ENCODE data around the gene RAC2.

RAC2 gene

DNA sequence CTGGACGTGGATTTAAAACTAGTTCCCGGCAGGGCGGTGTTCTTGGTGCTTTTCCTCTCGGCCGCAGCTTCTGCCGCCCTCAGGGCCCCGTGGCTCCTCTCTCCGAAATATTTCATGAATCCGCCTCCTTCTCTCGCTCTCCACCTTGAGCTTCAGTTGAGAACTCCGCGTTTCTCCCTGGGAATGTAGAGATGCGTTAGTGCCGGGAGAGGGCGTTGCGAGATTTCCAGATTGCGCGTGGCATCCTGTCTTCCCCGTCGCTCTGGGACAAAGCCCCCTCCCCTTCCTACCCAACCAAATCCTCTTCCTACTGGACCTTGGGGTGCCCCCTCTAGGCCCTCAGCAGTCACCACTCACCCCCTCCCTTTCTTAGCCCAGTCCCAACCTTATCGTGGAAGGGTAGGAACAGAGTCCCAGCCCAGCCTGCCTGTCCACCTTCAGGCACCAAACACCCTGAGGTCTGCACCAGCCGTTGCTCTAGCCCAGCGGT is 15.5 kb upstream of the RAC2 start:
- H3K27ac ChIP-seq (ENCODE audit: low read length) = no peak overlapping the region
- peak overlapping the region; percentile 70 for H3K4me3 ChIP-seq (ENCODE audit: low read length)
- H3K79me2 ChIP-seq (ENCODE audit: low read length) = no peaks in the 10 kb centered on the region
- TF ChIP-seq, protein P1, sequence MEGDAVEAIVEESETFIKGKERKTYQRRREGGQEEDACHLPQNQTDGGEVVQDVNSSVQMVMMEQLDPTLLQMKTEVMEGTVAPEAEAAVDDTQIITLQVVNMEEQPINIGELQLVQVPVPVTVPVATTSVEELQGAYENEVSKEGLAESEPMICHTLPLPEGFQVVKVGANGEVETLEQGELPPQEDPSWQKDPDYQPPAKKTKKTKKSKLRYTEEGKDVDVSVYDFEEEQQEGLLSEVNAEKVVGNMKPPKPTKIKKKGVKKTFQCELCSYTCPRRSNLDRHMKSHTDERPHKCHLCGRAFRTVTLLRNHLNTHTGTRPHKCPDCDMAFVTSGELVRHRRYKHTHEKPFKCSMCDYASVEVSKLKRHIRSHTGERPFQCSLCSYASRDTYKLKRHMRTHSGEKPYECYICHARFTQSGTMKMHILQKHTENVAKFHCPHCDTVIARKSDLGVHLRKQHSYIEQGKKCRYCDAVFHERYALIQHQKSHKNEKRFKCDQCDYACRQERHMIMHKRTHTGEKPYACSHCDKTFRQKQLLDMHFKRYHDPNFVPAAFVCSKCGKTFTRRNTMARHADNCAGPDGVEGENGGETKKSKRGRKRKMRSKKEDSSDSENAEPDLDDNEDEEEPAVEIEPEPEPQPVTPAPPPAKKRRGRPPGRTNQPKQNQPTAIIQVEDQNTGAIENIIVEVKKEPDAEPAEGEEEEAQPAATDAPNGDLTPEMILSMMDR (IDR thresholded peaks at IDR 0.05; ENCODE audit: low read depth, low read length) = peak; percentile 89
- no peak for TF ChIP-seq EZH2phosphoT487 (IDR thresholded peaks at IDR 0.05; ENCODE audit: low read depth)
- peak overlapping the region; percentile 76 for H2AFZ ChIP-seq (ENCODE audit: low read depth, low read length)
- H4K20me1 ChIP-seq (ENCODE audit: insufficient read depth, low read length) = no peaks in the 10 kb centered on the region
- H3K36me3 ChIP-seq (replicated peaks; ENCODE audit: low read depth, low read length) = peaks cover 10% of the 10 kb centered on the region
- H3K4me2 ChIP-seq (ENCODE audit: low read length) = peak overlapping the region; percentile 91
- H3K4me1 ChIP-seq (ENCODE audit: low read length) = peaks cover 52% of the 10 kb centered on the region
- peak overlapping the region; percentile 59 for H3K9ac ChIP-seq (ENCODE audit: low read length)
- no peaks in the 10 kb centered on the region for H3K27me3 ChIP-seq (ENCODE audit: low read depth, low read length)
- H3K9me3 ChIP-seq (ENCODE audit: insufficient read depth, low read length) = peaks cover 11% of the 10 kb centered on the region

DNA sequence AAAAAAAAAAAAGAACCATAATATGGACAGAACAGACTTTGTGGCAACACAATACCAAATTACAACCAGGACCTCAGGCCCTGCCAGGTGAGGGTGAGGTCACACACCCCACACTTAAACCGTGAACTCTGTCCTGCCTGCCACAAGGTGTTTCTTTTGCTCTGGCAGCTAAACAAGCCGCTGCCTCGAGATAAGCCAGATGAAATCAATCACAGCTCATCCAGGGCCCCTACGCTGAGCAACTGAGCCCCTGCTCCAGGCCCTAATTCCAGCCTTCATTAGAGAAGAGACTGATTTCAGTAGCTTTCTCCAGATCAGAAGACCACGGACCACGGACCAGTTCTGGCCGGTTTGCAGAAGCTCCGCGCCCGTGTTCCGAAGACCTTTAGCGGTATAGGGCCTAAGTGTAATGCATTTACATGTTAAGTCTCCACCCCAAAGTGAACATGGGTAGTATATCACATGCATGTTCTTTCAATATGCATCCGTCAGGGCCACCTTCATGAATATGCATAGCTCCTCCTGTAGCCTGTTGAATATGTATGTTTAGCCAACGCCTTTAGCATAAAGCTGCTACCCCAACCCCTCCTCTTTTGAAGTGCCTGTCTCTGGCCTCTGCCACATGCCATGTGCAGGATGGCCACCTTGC is 14.8 kb upstream of the RAC2 start:
- Histone ChIP-seq H3K27me3 (ENCODE audit: low read depth, low read length) (no peaks in the 10 kb centered on the region), H3K4me2 (ENCODE audit: low read length) (peak overlapping the region; percentile 91), H3K4me1 (ENCODE audit: low read length) (peaks cover 52% of the 10 kb centered on the region), H3K79me2 (ENCODE audit: low read length) (no peaks in the 10 kb centered on the region), H3K36me3 (replicated peaks; ENCODE audit: low read depth, low read length) (peaks cover 3% of the 10 kb centered on the region), H3K9ac (ENCODE audit: low read length) (peak overlapping the region; percentile 59), H4K20me1 (ENCODE audit: insufficient read depth, low read length) (no peaks in the 10 kb centered on the region), H3K9me3 (ENCODE audit: insufficient read depth, low read length) (peaks cover 4% of the 10 kb centered on the region), H2AFZ (ENCODE audit: low read depth, low read length) (peak overlapping the region; percentile 76; the same call in 1 of the 2 replicates), H3K27ac (ENCODE audit: low read length) (no peak overlapping the region), H3K4me3 (ENCODE audit: low read length) (peak overlapping the region; percentile 70)
- TF ChIP-seq, protein P1 (IDR thresholded peaks at IDR 0.05; ENCODE audit: low read depth, low read length) = no peak
- TF ChIP-seq EZH2phosphoT487 (IDR thresholded peaks at IDR 0.05; ENCODE audit: low read depth) = no peak

DNA sequence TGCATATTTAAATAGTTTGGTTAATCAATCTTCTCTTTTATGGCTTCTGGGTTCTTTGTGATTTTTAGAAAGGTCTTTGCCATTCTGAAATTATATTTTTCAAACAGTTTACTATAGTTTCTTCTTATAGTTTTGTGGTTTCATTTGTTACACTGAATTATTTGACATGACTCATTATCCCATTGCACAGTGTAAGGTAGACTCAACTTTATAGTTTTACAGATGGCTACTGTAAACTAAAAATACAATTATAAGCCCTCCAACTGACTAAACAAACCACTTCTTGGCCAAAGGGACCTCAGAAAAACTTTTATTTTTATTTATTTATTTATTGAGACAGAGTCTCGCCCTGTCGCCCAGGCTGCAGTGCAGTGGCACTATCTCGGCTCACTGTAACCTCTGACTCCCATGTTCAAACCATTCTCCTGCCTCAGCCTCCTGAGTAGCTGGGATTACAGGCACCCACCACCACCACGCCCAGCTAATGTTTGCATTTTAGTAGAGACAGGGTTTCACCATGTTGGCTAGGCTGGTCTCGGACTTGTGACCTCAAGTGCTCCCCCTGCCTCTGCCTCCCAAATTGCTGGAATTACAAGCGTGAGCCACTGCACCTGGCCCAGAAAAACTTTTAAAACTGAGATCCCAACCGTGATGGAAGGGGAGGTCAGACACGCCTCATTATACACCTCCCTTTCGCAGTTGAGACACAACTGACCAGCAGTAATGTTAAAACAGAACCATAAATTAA is 14.1 kb upstream of the RAC2 start:
- peaks cover 55% of the 10 kb centered on the region for H3K4me1 ChIP-seq (ENCODE audit: low read length)
- no peaks in the 10 kb centered on the region for H3K27me3 ChIP-seq (ENCODE audit: low read depth, low read length)
- no peak overlapping the region for H3K27ac ChIP-seq (ENCODE audit: low read length)
- H3K4me2 ChIP-seq (ENCODE audit: low read length) = no peak overlapping the region
- no peak overlapping the region for H3K9ac ChIP-seq (ENCODE audit: low read length)
- no peak overlapping the region for H2AFZ ChIP-seq (ENCODE audit: low read depth, low read length)
- no peaks in the 10 kb centered on the region for H3K36me3 ChIP-seq (replicated peaks; ENCODE audit: low read depth, low read length)
- no peaks in the 10 kb centered on the region for H4K20me1 ChIP-seq (ENCODE audit: insufficient read depth, low read length)
- no peaks in the 10 kb centered on the region for H3K79me2 ChIP-seq (ENCODE audit: low read length)
- TF ChIP-seq, protein P1 (IDR thresholded peaks at IDR 0.05; ENCODE audit: low read depth, low read length) = no peak
- TF ChIP-seq EZH2phosphoT487 (IDR thresholded peaks at IDR 0.05; ENCODE audit: low read depth) = no peak
- H3K9me3 ChIP-seq (ENCODE audit: insufficient read depth, low read length) = no peaks in the 10 kb centered on the region
- H3K4me3 ChIP-seq (ENCODE audit: low read length) = no peak overlapping the region

DNA sequence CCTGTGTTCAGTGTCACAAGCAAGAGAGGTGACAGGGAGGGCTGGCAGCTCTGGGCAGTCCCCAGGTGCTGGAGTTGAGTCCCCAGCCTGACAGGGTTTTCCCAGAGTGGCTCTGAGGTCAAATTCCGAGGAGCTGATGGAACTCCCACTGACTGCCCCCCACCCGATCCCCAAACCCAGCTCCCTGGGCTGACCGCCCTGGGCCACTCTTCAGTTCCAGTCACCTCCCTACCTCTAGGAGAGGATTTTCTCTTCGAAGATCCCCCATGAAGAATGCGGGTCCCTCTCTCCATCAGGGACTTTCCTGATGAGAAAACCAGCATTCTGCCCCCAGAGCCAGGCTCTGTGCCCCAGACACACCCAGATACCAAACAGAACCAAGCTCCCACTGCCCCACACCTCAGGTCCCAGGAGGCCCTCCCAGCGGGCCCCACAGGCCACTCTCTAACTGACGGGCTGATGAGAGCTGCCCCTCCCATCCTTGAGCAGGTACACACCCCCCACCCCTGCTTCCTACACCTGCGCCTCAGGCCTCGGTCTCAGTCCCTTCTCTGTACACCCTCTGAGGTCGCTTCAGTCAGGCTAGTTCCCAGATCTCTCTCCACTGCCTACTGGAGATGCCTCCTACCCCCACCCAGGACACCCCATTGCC is 12.1 kb upstream of the RAC2 start:
- H2AFZ ChIP-seq (ENCODE audit: low read depth, low read length) = peak overlapping the region; percentile 33; the same call in 1 of the 2 replicates
- H3K27ac ChIP-seq (ENCODE audit: low read length) = no peak overlapping the region
- peak overlapping the region; percentile 9; the same call in 1 of the 2 replicates for H3K9ac ChIP-seq (ENCODE audit: low read length)

More for the DNA sequence above, 12.1 kb upstream of the RAC2 start:
- Histone ChIP-seq H3K27me3 (ENCODE audit: low read depth, low read length) (no peaks in the 10 kb centered on the region), H3K36me3 (replicated peaks; ENCODE audit: low read depth, low read length) (no peaks in the 10 kb centered on the region), H3K4me2 (ENCODE audit: low read length) (peak overlapping the region; percentile 40), H4K20me1 (ENCODE audit: insufficient read depth, low read length) (no peaks in the 10 kb centered on the region), H3K79me2 (ENCODE audit: low read length) (no peaks in the 10 kb centered on the region), H3K4me3 (ENCODE audit: low read length) (peak overlapping the region; percentile 13; the same call in 1 of the 2 replicates), H3K4me1 (ENCODE audit: low read length) (peaks cover 52% of the 10 kb centered on the region), H3K9me3 (ENCODE audit: insufficient read depth, low read length) (no peaks in the 10 kb centered on the region)
- TF ChIP-seq, protein P1 (IDR thresholded peaks at IDR 0.05; ENCODE audit: low read depth, low read length) = no peak
- no peak for TF ChIP-seq EZH2phosphoT487 (IDR thresholded peaks at IDR 0.05; ENCODE audit: low read depth)
